CD4-positive, alpha-beta T cell (primary cell): ENCODE data around the gene USP15. TPM values are rescaled to one million over a fixed set of nuclear protein-coding genes. Genes with fewer than 3 reads are reported as not detected.

ENCODE experiments used
- ATAC-seq: fragments of 200-7000 bp; cut with Tn5 transposase; one replicate; pipeline ENCODE4 v1.10.0; 2022; ENCODE audit warnings: mild to moderate bottlenecking; ENCODE audit not compliant: poor library complexity
- CTCF ChIA-PET: fragments of 350-600 bp; sonication (Branson Sonifier 250); formaldehyde crosslinking; loops from one replicate; lab custom pipeline; 2021; ENCODE audit warnings: antibody characterized with exemption, inconsistent platforms; lab: Charles Lee
- POLR2A ChIA-PET: fragments of 350-600 bp; sonication (Branson Sonifier 250); formaldehyde crosslinking; loops from one replicate; lab custom pipeline; 2021; ENCODE audit warnings: antibody characterized with exemption, inconsistent platforms; lab: Charles Lee
- DNase-seq, 14 experiments: peaks; one replicate each; pipeline ENCODE4 v3.0.0-alpha.2; 2013 to 2020; ENCODE audit warnings: mixed read lengths in 2 of 14
- H3K27ac ChIP-seq, 2 donors: one replicate each; pipeline versions ENCODE4 v1.5.1 to v1.7.0; 2013; ENCODE audit warnings: low read length in 2 of 2, low read depth in 1 of 2, mild to moderate bottlenecking in 1 of 2
- H3K27me3 ChIP-seq, 2 experiments: 1 replicate in 1 of 2; 2 replicates in 1 of 2; pipeline versions ENCODE4 v1.6.1 to v1.7.0; 2013; ENCODE audit warnings: low read length in 2 of 2, control low read depth in 1 of 2, mild to moderate bottlenecking in 1 of 2, moderate library complexity in 1 of 2; ENCODE audit not compliant: insufficient read depth in 2 of 2, control insufficient read depth in 1 of 2
- H3K36me3 ChIP-seq: one replicate; pipeline ENCODE4 v1.6.1; 2013; ENCODE audit warnings: low read length, control low read depth; ENCODE audit not compliant: insufficient read depth
- H3K4me1 ChIP-seq: one replicate; pipeline ENCODE4 v1.6.1; 2013; ENCODE audit warnings: low read length, control low read depth; ENCODE audit not compliant: insufficient read depth
- H3K4me3 ChIP-seq: one replicate; pipeline ENCODE4 v1.5.1; 2013; ENCODE audit warnings: mild to moderate bottlenecking, low read length, moderate library complexity
- H3K9me3 ChIP-seq, 2 experiments: 1 replicate in 1 of 2; 2 replicates in 1 of 2; pipeline versions ENCODE4 v1.6.1 to v1.7.0; 2013; ENCODE audit warnings: low read length in 2 of 2, mild to moderate bottlenecking in 2 of 2, control low read depth in 1 of 2, moderate library complexity in 1 of 2; ENCODE audit not compliant: control insufficient read depth in 1 of 2, insufficient read depth in 1 of 2
- H3K27ac Mint-ChIP-seq: one replicate; pipeline ENCODE4 v1.8.0; 2020; ENCODE audit warnings: mixed read lengths
- H3K27me3 Mint-ChIP-seq: one replicate; pipeline ENCODE4 v1.8.0; 2021; ENCODE audit warnings: mixed read lengths
- H3K36me3 Mint-ChIP-seq: one replicate; pipeline ENCODE4 v1.8.0; 2021; ENCODE audit warnings: low read depth, mixed read lengths
- H3K4me1 Mint-ChIP-seq: one replicate; pipeline ENCODE4 v1.8.0; 2021; ENCODE audit warnings: low read depth, mixed read lengths
- H3K4me3 Mint-ChIP-seq: one replicate; pipeline ENCODE4 v1.8.0; 2020; ENCODE audit warnings: mild to moderate bottlenecking, mixed read lengths
- H3K9me3 Mint-ChIP-seq: one replicate; pipeline ENCODE4 v1.8.0; 2020; ENCODE audit warnings: mixed read lengths
- intact Hi-C, 2 experiments: fragments of 100-400 bp; cut with DNase I in 1 of 2; cut with micrococcal nuclease in 1 of 2; formaldehyde crosslinking; loops; one replicate each; pipeline versions ENCODE4 v1.15.1 to v1.9.0; 2023 to 2025; cut with DNase I, micrococcal nuclease
- total RNA-seq, 174 experiments: library from RNA in 2 of 174; stranded (reverse) in 2 of 174; gene quantifications; one replicate each; pipeline ENCODE4 v1.2.3 and lab custom pipeline; 2021 to 2026
- TF ChIP-seq, protein P1 (sequence below): fragments of 200-600 bp; IDR thresholded peaks from one replicate; pipeline ENCODE4 v1.8.0; 2022; ENCODE audit warnings: antibody characterized with exemption, mild to moderate bottlenecking

The USP15 gene
- total RNA-seq, 2 experiments from 2014 or later, result 212 to 218 TPM

DNA sequence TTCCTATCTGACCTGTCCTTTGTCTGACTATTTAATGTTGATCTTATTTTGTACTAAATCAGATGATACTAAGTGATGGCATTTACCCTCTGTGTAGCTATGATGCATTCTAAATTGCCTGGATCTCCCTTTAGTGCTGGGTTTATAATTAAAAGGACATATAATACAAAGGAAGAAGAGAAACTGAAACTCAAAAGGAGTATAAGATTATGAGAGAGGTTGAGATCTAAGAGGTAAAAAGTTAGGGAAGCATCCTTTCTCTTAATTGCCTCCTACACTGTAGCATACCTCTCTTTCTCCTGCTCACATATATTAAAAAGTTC lies 119.5 kb downstream of the USP15 start:
- Histone ChIP-seq H3K9me3 (no peaks in the 10 kb centered on the region), H3K36me3 (peaks cover 36% of the 10 kb centered on the region), H3K4me1 (no peaks in the 10 kb centered on the region), H3K4me3 (no peak overlapping the region), H3K27ac (no peak overlapping the region), H3K27me3 (no peaks in the 10 kb centered on the region)
- H3K4me1 Mint-ChIP-seq, result peaks cover 31% of the 10 kb centered on the region
- no peaks in the 10 kb centered on the region for H3K9me3 Mint-ChIP-seq
- H3K36me3 Mint-ChIP-seq, result peaks cover 63% of the 10 kb centered on the region
- H3K27me3 Mint-ChIP-seq, result no peaks in the 10 kb centered on the region
- no peak for DNase-seq
- TF ChIP-seq, protein P1, sequence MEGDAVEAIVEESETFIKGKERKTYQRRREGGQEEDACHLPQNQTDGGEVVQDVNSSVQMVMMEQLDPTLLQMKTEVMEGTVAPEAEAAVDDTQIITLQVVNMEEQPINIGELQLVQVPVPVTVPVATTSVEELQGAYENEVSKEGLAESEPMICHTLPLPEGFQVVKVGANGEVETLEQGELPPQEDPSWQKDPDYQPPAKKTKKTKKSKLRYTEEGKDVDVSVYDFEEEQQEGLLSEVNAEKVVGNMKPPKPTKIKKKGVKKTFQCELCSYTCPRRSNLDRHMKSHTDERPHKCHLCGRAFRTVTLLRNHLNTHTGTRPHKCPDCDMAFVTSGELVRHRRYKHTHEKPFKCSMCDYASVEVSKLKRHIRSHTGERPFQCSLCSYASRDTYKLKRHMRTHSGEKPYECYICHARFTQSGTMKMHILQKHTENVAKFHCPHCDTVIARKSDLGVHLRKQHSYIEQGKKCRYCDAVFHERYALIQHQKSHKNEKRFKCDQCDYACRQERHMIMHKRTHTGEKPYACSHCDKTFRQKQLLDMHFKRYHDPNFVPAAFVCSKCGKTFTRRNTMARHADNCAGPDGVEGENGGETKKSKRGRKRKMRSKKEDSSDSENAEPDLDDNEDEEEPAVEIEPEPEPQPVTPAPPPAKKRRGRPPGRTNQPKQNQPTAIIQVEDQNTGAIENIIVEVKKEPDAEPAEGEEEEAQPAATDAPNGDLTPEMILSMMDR, result no peak
- H3K4me3 Mint-ChIP-seq, result no peak overlapping the region
- no peak for ATAC-seq
- ChIA-PET CTCF (interaction anchor here (1.3 kb wide), 1 partner anchor 120 kb away, joined by 4 read pairs; the partner anchor contains the start of gene USP15), POLR2A (no interaction called here)
- intact Hi-C loops, result no loop called here
- H3K27ac Mint-ChIP-seq, result peak overlapping the region; percentile 9

DNA sequence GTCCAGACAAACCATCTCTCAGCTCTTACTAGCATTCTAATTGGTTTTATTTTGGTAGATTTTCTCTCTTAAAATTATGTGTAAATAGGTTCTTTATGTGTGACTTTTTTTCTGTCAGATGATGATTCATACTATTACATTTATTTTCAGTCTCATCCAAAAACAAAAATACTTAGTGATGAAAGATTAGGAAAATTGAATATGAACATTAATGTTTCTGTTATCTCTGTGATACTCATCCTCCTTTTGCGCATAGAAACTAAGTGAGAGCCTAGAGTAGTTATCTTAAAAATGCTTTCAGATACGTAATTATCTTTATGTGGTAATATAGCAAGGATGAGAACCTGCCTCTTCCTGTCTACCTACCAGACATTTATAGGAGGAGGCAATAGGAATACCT lies 122.3 kb downstream of the USP15 start:
- CTCF ChIA-PET, result no interaction called here
- peak overlapping the region; percentile 46 for H3K27ac Mint-ChIP-seq
- Histone ChIP-seq H3K27ac (no peak overlapping the region), H3K9me3 (no peaks in the 10 kb centered on the region), H3K4me1 (no peaks in the 10 kb centered on the region), H3K4me3 (no peak overlapping the region), H3K36me3 (peaks cover 49% of the 10 kb centered on the region), H3K27me3 (no peaks in the 10 kb centered on the region)
- POLR2A ChIA-PET, result no interaction called here
- intact Hi-C loops, result no loop called here
- H3K4me3 Mint-ChIP-seq, result no peak overlapping the region
- no peaks in the 10 kb centered on the region for H3K27me3 Mint-ChIP-seq
- peaks cover 24% of the 10 kb centered on the region for H3K4me1 Mint-ChIP-seq
- TF ChIP-seq, protein P1, result no peak
- ATAC-seq (no peak), DNase-seq (no peak)
- peaks cover 59% of the 10 kb centered on the region for H3K36me3 Mint-ChIP-seq
- H3K9me3 Mint-ChIP-seq, result no peaks in the 10 kb centered on the region

DNA sequence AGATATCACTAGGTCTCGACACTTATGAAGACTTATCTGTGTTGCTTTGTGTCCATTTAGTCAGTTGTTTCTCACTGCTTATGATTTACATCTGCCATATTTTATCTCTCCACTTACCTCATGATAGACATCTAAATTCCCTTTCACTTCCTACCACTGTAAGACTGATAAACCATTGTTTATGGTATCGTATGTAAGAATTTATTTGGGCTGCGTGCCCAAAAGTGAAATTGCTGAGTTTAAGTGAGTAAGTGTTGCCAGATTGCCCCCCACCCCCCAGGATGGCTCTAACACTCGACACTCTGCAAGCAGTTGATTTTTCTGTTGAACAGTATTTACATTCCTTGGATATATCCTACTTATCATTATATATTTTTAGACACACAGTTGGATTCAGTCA lies 136.5 kb downstream of the USP15 start:
- TF ChIP-seq, protein P1, result no peak
- Histone ChIP-seq H3K9me3 (no peaks in the 10 kb centered on the region), H3K36me3 (peaks cover 87% of the 10 kb centered on the region), H3K27ac (no peak overlapping the region), H3K4me3 (no peak overlapping the region), H3K4me1 (no peaks in the 10 kb centered on the region), H3K27me3 (no peaks in the 10 kb centered on the region)
- H3K4me3 Mint-ChIP-seq, result no peak overlapping the region
- POLR2A ChIA-PET, result no interaction called here
- H3K4me1 Mint-ChIP-seq, result peaks cover 8% of the 10 kb centered on the region
- CTCF ChIA-PET, result no interaction called here
- H3K27me3 Mint-ChIP-seq, result no peaks in the 10 kb centered on the region
- no peak overlapping the region for H3K27ac Mint-ChIP-seq
- ATAC-seq, result no peak
- H3K9me3 Mint-ChIP-seq, result no peaks in the 10 kb centered on the region
- intact Hi-C loops, result no loop called here
- peaks cover 80% of the 10 kb centered on the region for H3K36me3 Mint-ChIP-seq
- no peak for DNase-seq
